ENCODE measurements around the gene TYW3. TPM values are rescaled to one million over a fixed set of nuclear protein-coding genes. Genes with fewer than 3 reads are reported as not detected.

The TYW3 gene
- total RNA-seq, 1 experiment from 2014 or later: 16.2 TPM

DNA sequence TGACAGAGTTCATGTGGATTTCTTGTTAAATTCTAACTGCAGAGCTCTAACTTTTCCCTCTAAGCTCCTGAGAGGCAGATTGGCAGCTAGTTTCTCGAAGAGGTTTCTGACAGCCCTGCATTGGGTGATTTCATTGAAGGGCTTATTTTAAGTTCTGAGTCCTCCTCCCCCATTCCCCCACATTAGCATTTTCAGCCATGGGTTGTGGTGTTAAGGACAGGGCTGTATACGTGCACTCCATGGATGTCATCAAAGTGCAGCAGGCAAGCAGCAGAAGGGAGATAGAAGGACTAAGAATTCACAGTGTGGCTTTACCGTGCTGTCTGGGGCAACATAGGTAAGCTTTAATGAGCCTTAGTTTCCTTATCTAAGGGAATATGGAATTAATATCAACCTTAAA is 19.1 kb upstream of the TYW3 start:
- intact Hi-C loops (cut with micrococcal nuclease; ENCODE audit: unreplicated experiment): loop anchor here (1.0 kb wide), 1 partner anchor 19 kb away; the partner anchor contains the start of genes CRYZ and TYW3
- POLR2A ChIA-PET: interaction anchor here (0.7 kb wide), 1 partner anchor 16 kb away, joined by 3 read pairs; no protein-coding TSS in a partner anchor
- no peak overlapping the region for H3K4me3 Mint-ChIP-seq (ENCODE audit: unreplicated experiment)
- TF ChIP-seq, protein P1, sequence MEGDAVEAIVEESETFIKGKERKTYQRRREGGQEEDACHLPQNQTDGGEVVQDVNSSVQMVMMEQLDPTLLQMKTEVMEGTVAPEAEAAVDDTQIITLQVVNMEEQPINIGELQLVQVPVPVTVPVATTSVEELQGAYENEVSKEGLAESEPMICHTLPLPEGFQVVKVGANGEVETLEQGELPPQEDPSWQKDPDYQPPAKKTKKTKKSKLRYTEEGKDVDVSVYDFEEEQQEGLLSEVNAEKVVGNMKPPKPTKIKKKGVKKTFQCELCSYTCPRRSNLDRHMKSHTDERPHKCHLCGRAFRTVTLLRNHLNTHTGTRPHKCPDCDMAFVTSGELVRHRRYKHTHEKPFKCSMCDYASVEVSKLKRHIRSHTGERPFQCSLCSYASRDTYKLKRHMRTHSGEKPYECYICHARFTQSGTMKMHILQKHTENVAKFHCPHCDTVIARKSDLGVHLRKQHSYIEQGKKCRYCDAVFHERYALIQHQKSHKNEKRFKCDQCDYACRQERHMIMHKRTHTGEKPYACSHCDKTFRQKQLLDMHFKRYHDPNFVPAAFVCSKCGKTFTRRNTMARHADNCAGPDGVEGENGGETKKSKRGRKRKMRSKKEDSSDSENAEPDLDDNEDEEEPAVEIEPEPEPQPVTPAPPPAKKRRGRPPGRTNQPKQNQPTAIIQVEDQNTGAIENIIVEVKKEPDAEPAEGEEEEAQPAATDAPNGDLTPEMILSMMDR (IDR thresholded peaks at IDR 0.05; ENCODE audit: insufficient read depth in 1 of 2, low read depth in 1 of 2, low read length in 1 of 2, severe bottlenecking in 1 of 2, unreplicated experiment in 1 of 2): no peak
- H3K4me3 ChIP-seq (ENCODE audit: low read depth, low read length): no peak overlapping the region
- no peaks in the 10 kb centered on the region; the same call in 1 of the 2 replicates for H3K4me1 ChIP-seq
- no TSS peak for BruUV-seq (replicated peaks)
- no peaks in the 10 kb centered on the region for H3K27me3 ChIP-seq (replicated peaks; ENCODE audit: control insufficient read depth, insufficient read depth, low read length)
- CTCF ChIA-PET: no interaction called here
- no peaks in the 10 kb centered on the region for H3K9me3 ChIP-seq
- no peaks in the 10 kb centered on the region; the same call in 1 of the 2 replicates for H3K36me3 ChIP-seq (ENCODE audit: control insufficient read depth, insufficient read depth, low read length)
- no peak overlapping the region for H3K27ac Mint-ChIP-seq (ENCODE audit: unreplicated experiment)
- no peak for DNase-seq
- no peaks in the 10 kb centered on the region for H3K4me1 Mint-ChIP-seq (ENCODE audit: low read depth, unreplicated experiment)
- H3K36me3 Mint-ChIP-seq (ENCODE audit: insufficient read depth, unreplicated experiment): peaks cover 19% of the 10 kb centered on the region
- H3K27me3 Mint-ChIP-seq (ENCODE audit: insufficient read depth, unreplicated experiment): no peaks in the 10 kb centered on the region
- H3K9me3 Mint-ChIP-seq (ENCODE audit: unreplicated experiment): no peaks in the 10 kb centered on the region

DNA sequence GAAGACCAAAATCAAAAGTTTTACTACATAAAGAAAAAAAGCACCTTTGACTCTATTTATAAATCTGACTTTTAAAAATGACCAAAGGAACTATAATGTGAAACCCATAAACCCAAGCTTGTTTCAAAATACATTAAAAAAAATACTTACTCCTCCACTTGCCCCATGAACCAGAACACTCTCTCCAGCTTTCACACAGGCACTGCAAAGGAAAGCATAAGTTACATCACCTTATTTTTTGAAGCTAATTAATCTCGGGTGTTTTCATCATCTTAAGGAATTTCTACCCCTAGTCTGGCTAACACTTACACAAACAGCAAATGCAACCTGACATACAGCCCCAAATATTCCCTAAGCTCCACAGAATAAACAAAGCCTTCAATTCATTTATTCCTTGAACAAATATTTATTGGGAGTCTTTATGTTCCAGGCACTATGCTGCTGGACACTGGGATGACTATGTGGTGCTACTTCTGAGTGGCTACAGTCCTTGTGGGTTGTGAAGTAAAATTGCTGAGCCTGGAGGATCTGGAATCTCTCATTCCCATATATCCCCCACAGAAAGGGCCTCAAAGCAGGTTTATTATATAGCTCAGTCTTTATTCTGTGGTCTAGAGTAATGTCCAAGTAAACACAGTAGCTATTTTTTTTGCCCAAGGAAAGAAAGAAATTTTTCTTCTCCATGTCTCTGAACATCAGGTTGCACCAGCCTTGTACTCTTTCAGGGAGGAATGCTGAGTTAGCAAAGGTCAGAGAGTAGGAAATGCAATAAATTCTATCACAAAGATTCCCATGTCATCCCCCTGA is 18.3 kb upstream of the TYW3 start:
- intact Hi-C loops (cut with micrococcal nuclease; ENCODE audit: unreplicated experiment): no loop called here
- no peaks in the 10 kb centered on the region for H3K4me1 Mint-ChIP-seq (ENCODE audit: low read depth, unreplicated experiment)
- Histone ChIP-seq H3K9me3 (no peaks in the 10 kb centered on the region), H3K27me3 (replicated peaks; ENCODE audit: control insufficient read depth, insufficient read depth, low read length) (no peaks in the 10 kb centered on the region), H3K4me1 (no peaks in the 10 kb centered on the region; the same call in 1 of the 2 replicates), H3K4me3 (ENCODE audit: low read depth, low read length) (no peak overlapping the region), H3K36me3 (ENCODE audit: control insufficient read depth, insufficient read depth, low read length) (no peaks in the 10 kb centered on the region; the same call in 1 of the 2 replicates)
- no TSS peak for BruUV-seq (replicated peaks)
- no peak for DNase-seq
- TF ChIP-seq, protein P1 (IDR thresholded peaks at IDR 0.05; ENCODE audit: insufficient read depth in 1 of 2, low read depth in 1 of 2, low read length in 1 of 2, severe bottlenecking in 1 of 2, unreplicated experiment in 1 of 2): no peak
- H3K9me3 Mint-ChIP-seq (ENCODE audit: unreplicated experiment): no peaks in the 10 kb centered on the region
- H3K27ac Mint-ChIP-seq (ENCODE audit: unreplicated experiment): no peak overlapping the region
- no peak overlapping the region for H3K4me3 Mint-ChIP-seq (ENCODE audit: unreplicated experiment)
- H3K36me3 Mint-ChIP-seq (ENCODE audit: insufficient read depth, unreplicated experiment): peaks cover 12% of the 10 kb centered on the region
- CTCF ChIA-PET: no interaction called here
- no peaks in the 10 kb centered on the region for H3K27me3 Mint-ChIP-seq (ENCODE audit: insufficient read depth, unreplicated experiment)
- POLR2A ChIA-PET: no interaction called here

DNA sequence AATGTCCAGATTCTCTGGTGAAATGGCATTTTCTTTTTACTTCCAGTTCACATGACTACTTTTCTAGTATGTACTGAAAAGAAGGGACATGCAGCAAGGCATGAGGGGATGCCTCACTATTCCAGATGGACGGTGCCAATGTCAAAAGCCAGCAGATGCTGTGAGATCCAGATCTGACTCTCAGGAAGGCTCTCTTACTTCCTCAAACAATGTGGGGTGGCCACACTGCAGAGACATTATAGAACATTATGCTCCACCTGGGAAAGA is 17.8 kb upstream of the TYW3 start:
- no peak for DNase-seq
- no peaks in the 10 kb centered on the region; the same call in 1 of the 2 replicates for H3K4me1 ChIP-seq
- Mint-ChIP-seq H3K9me3 (ENCODE audit: unreplicated experiment) (no peaks in the 10 kb centered on the region), H3K4me1 (ENCODE audit: low read depth, unreplicated experiment) (no peaks in the 10 kb centered on the region), H3K36me3 (ENCODE audit: insufficient read depth, unreplicated experiment) (peaks cover 16% of the 10 kb centered on the region), H3K27ac (ENCODE audit: unreplicated experiment) (no peak overlapping the region), H3K4me3 (ENCODE audit: unreplicated experiment) (no peak overlapping the region), H3K27me3 (ENCODE audit: insufficient read depth, unreplicated experiment) (no peaks in the 10 kb centered on the region)
- intact Hi-C loops (cut with micrococcal nuclease; ENCODE audit: unreplicated experiment): no loop called here
- no TSS peak for BruUV-seq (replicated peaks)
- H3K36me3 ChIP-seq (ENCODE audit: control insufficient read depth, insufficient read depth, low read length): no peaks in the 10 kb centered on the region; the same call in 1 of the 2 replicates
- ChIA-PET CTCF (no interaction called here), POLR2A (no interaction called here)
- TF ChIP-seq, protein P1 (IDR thresholded peaks at IDR 0.05; ENCODE audit: insufficient read depth in 1 of 2, low read depth in 1 of 2, low read length in 1 of 2, severe bottlenecking in 1 of 2, unreplicated experiment in 1 of 2): no peak
- H3K4me3 ChIP-seq (ENCODE audit: low read depth, low read length): no peak overlapping the region
- H3K9me3 ChIP-seq: no peaks in the 10 kb centered on the region
- H3K27me3 ChIP-seq (replicated peaks; ENCODE audit: control insufficient read depth, insufficient read depth, low read length): no peaks in the 10 kb centered on the region
